ENCODE data around the gene TAOK2.
"Not testable (repeated sequence)": the region's sequence is repeated elsewhere in the genome, so short reads cannot be mapped to it uniquely, and the experiment has no call there.

TAOK2 gene

GRCh38 chr16:30018731-30019158 lies 45.1 kb downstream of the TAOK2 start:
- no peak for DNase-seq (ENCODE audit: low read depth in 2 of 2, low spot score in 1 of 2)

GRCh38 chr16:30022887-30023286 lies 49.2 kb downstream of the TAOK2 start, which contains the start of gene C16orf92:
C16orf92 (plus strand) TSS chr16:30023198; CDS start chr16:30023341, 143 bp downstream.
- DNase-seq (ENCODE audit: low read depth in 2 of 2, low spot score in 1 of 2): no peak

- DNase-seq (ENCODE audit: low read depth in 2 of 2, low spot score in 1 of 2): no peak
These were observed 49.9 kb downstream of the TAOK2 start for GRCh38 chr16:30023586-30023985.

DNA sequence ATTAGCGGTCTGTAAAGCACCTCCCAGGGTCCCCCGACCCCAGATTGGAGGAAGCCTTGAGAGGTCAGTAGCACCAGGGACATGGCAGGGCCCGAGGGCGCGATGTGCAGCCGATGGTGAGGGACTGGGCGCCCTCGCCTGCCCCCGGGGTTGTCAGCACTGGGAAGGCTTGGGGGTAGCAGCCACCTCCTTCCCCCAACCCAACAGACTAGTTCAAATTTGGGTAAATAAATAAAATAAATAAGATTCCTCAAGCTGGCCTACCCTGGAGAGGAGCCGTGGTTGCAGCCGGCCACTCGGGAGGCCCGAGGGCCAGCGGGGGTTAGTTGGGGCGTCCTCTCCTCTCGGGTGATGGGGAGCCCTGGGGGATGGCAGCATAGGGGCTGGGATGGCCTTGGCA lies 50.8 kb downstream of the TAOK2 start:
- no peak for DNase-seq (ENCODE audit: low read depth in 2 of 2, low spot score in 1 of 2)

- no peak for DNase-seq (ENCODE audit: low read depth in 2 of 2, low spot score in 1 of 2)
These were observed 51.5 kb downstream of the TAOK2 start for GRCh38 chr16:30025156-30025555.

- DNase-seq (ENCODE audit: low read depth in 2 of 2, low spot score in 1 of 2): no peak
These were observed 51.9 kb downstream of the TAOK2 start for GRCh38 chr16:30025574-30025973.

DNA sequence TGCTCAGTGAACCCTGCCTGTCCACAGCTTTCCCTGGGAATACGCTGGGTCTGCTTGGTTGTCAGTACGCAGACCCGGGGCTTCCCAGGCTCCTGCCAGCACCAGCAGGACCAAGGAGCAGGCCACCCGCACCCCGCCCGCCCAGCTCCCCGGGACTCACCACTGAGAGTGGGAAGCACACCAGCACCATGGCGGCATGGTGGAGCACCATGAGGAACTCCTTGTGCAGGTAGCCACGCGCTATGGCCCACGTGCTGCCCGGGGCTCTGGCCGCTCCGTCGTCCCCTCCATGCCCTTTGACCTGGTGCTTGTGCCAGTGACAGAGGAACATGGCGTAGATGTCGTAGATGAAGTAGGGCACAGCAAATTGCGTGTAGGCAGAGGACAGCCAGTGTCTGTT lies 52.8 kb downstream of the TAOK2 start:
- no peak for DNase-seq (ENCODE audit: low read depth in 2 of 2, low spot score in 1 of 2)

DNA sequence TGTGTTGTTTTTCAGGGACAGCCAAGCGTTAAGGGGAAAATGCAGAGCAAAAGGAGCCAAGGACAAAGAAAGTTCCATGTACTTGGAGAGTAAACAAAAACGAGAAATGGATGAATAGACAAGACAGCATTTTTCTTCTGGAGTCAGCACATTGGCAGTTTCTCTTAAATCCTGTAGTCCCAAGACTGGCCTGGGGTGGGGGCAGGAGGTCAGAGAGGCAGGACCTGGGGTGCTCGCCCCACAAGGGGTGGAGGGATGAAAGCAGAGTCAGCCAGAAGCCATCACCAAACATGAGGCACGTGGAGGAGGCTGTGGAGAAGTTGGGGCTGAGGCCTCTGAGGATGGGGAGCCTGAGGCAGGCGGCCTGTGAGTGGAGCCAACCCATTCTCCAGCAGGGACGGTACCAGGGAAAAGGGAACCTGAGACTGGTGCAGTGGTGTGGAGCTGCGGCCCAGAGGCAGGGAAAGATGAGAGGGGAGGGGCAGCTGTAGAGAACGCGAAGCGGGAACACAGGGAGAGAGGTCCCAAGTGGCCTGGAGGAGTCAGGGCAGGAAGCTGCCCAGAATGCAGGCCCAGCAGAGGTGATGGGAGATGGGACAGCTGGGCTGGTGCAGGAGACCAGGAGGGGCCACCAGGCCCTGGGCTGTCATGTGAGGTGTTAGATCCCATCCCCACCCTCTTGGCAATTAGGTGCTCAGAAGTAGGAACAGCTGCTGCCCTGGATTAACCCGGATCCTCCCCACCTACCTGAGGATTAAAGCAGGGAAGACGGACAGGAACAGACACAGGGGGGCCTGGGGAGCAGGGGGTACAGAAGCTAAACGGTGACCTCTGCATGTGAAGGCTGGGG lies 54.1 kb downstream of the TAOK2 start:
- DNase-seq (ENCODE audit: low read depth in 2 of 2, low spot score in 1 of 2): no peak

GRCh38 chr16:30028438-30029076 lies 54.9 kb downstream of the TAOK2 start:
- no peak for DNase-seq (ENCODE audit: low read depth in 2 of 2, low spot score in 1 of 2)

DNA sequence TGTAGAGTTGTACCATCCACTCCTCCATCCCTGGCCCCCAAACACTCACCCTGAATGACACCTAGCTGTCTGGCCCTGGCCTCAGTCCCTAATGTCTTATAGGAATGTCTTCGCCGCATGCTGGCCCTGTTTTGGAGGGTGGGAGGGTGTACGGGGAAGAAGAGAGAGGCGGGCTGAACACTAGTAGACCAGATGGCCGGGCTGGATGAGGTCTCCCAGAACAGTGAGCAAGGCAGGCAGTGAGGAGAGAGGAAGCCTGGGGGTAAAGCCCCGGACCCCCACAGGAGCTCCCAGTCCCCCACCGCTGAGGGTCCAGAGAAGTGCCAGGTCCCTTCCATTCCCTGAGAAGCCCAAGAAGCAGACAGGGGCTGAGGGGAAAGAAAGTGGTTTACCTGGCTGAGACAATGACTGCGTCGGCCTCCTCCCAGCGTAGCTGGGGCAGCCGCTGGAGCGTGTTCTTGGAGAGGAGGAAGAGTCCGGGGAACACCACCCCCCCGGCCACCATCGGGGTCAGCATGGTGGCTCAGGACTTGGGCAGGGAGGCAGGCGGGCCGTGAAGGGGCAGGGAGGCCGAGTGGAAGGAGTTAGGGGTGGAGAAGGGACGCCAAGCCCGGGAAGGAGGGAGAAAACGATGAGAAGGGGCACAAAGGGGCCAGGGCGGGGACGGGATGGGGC lies 56.5 kb downstream of the TAOK2 start:
- no peak for DNase-seq (ENCODE audit: low read depth in 2 of 2, low spot score in 1 of 2)

- DNase-seq (ENCODE audit: low read depth in 2 of 2, low spot score in 1 of 2): no peak
These were observed 57.3 kb downstream of the TAOK2 start, which contains the start of gene TLCD3B for GRCh38 chr16:30030841-30031413. TLCD3B (minus strand) TSS chr16:30031271; CDS start chr16:30030527, 744 bp downstream.

- DNase-seq (ENCODE audit: low read depth in 2 of 2, low spot score in 1 of 2): no peak
These were observed 57.8 kb downstream of the TAOK2 start for GRCh38 chr16:30031477-30031918.

DNA sequence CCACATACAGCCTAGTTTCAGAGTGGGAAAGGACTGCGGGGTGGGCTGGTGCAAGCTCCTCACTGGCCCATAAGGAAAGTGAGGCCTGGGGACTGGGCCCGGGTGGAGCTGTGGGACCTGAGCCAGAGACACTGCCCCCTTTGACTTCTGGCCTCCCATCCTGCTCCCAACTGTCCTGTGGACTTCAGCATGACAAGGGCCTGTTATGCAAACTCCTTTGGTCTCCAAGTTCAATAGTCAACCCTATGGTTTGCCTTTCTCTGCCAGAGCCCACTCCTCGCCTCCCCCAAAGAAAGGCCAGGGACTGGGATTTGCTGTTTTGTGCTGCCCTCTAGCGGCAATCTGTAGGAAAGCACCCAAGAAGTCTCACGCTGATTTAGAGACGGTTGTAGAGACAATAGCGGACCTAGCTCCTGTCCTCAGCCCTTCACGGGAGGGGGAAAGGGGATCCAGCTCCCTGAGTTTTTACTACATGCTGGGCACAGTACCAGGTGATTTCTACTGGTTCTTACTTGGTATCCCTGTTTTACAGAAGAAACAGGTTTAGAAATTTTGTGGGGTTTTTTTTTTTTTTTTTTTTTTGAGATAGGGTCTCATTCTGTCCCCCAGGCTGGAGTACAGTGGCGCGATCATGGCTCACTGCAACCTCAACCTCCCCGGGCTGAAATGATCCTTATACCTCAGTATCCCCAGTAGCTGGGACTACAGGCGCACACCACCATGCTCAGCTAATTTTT lies 58.6 kb downstream of the TAOK2 start:
- peak in 1 of 2 donors; percentile 31 for DNase-seq (ENCODE audit: low read depth in 2 of 2, low spot score in 1 of 2)

GRCh38 chr16:30033270-30033669 lies 59.6 kb downstream of the TAOK2 start:
- DNase-seq (ENCODE audit: low read depth in 2 of 2, low spot score in 1 of 2): no peak

GRCh38 chr16:30040221-30040620 lies 66.6 kb downstream of the TAOK2 start:
- no peak for DNase-seq (ENCODE audit: low read depth in 2 of 2, low spot score in 1 of 2)

GRCh38 chr16:30040690-30041089 lies 67.0 kb downstream of the TAOK2 start:
- not testable (repeated sequence) for DNase-seq (ENCODE audit: low read depth in 2 of 2, low spot score in 1 of 2)

DNA sequence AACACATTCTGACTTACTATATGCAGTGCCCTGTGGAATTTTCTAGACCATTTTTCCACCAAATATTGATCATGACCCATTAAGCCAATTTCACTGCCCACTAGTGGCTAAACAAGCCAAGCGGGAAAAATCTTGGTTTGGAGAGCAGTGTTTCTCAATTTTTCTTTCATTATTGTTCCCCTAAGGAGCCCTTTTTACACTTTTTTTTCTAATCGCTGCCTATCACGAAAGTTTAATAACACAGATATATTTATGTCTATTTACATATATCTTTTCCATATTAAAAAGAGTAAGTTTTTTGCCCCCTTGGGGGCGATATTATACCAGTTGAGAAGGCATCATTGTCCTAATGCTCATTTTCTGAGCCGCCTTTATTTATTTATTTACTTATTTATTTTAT lies 68.2 kb downstream of the TAOK2 start:
- DNase-seq (ENCODE audit: low read depth in 2 of 2, low spot score in 1 of 2): no peak

Measured in stimulated activated CD8-positive, alpha-beta memory T cell treated with anti-CD3 and anti-CD28 coated beads, Interleukin-4, amount 100 ng/mL, for 4 hours (primary cell).